ENCODE data around the gene MPG. TPM values are rescaled to one million over a fixed set of nuclear protein-coding genes. Genes with fewer than 3 reads are reported as not detected.
"Not testable (repeated sequence)": the region's sequence is repeated elsewhere in the genome, so short reads cannot be mapped to it uniquely, and the experiment has no call there.

The MPG gene
- total and polyA plus RNA-seq, 2 donors, result 58.8 to 89.6 TPM

DNA sequence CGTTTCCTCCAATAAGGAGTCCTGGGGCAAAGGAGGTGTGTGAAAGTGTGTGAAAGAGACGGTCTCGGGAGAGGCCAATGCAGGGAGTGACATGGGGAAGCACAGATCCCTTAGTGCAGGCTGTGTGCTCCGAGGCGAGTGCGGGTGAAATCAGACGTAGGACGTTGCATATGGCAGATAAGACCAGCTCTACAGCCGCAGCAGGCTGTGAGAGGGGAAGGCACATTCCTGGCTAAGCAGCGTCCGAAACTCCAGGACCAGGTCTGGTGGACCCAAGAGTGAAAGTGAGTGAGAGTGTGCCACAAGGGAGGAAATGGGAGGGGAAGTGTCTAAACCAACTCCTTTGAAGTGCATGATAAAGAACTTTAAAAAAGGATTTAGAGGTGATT is 36.0 kb upstream of the MPG start:
- Histone ChIP-seq H3K4me3 (ENCODE audit: low read depth, low read length) (no peak overlapping the region), H3K27ac (ENCODE audit: low read depth) (no peak overlapping the region), H3K36me3 (ENCODE audit: insufficient read depth) (no peaks in the 10 kb centered on the region), H3K4me1 (ENCODE audit: insufficient read depth) (no peaks in the 10 kb centered on the region)
- 85% methylated on average over 11 of the region's 11 CpGs for WGBS
- DNase-seq (ENCODE audit: extremely low spot score), result no peak

DNA sequence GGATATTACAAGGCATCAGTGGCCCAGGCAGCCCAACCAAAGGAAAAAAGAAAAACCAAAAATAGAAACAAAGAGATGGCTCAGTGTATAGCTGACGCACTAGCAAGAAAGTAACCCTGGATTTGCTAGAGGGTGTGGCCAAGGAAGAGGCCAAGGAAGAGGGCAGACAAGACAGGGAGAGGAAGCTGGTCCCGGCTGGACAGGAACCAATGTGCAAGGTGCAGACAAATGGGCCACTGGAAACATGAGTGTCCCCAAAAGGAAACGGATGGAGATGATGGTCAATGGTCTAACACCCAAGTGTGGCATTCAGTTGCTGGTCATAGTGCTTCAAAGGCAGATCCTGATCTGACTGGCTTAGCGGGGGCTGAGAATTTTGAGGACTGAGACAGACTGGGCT is 35.3 kb upstream of the MPG start:
- 82% methylated on average over 4 of the region's 4 CpGs for WGBS
- DNase-seq (ENCODE audit: extremely low spot score), result no peak
- H3K36me3 ChIP-seq (ENCODE audit: insufficient read depth), result no peaks in the 10 kb centered on the region
- no peaks in the 10 kb centered on the region for H3K4me1 ChIP-seq (ENCODE audit: insufficient read depth)
- H3K27ac ChIP-seq (ENCODE audit: low read depth), result no peak overlapping the region
- no peak overlapping the region for H3K4me3 ChIP-seq (ENCODE audit: low read depth, low read length)

DNA sequence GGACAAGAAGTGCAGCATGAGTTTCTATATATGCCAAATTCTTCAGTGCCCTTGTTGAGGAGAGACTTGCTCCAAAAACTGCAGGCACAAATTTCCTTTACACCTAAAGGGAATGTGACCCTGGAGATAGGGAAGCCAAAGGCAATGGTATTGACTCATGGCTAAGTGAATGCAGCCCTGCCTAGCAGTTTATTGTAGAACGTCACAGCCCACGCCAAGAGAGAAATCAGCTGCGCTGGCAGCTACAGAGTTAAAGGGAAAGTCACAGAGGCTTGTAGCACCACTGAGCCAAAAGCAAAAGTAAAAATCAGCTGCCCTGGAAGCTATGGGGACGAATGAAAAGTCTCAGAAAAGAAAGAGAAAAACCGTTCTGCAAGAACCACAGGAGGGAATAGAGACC is 34.7 kb upstream of the MPG start:
- no peak for DNase-seq (ENCODE audit: extremely low spot score)
- Histone ChIP-seq H3K4me3 (ENCODE audit: low read depth, low read length) (no peak overlapping the region), H3K27ac (ENCODE audit: low read depth) (no peak overlapping the region), H3K36me3 (ENCODE audit: insufficient read depth) (no peaks in the 10 kb centered on the region), H3K4me1 (ENCODE audit: insufficient read depth) (no peaks in the 10 kb centered on the region)
- 77% methylated on average over 5 of the region's 5 CpGs for WGBS

DNA sequence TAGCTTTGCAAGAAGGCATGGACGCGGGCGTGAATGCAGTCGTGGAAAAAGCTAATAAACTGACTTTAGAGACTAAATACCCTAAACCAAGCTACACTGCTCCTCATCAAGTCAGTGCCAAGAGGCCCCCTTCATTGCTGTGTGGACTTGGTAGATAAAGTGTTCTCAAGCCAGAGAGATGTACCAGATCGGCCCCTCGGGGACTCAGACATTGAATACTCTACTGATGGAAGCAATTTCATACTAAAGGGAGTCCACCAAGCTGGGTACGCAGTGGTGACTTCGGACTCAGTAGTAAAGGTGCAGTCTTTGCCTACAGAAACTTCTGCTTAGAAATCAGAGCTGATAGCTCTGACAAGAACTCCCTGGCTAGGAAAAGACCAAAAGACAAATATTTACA is 33.4 kb upstream of the MPG start:
- Histone ChIP-seq H3K4me3 (ENCODE audit: low read depth, low read length) (no peak overlapping the region), H3K27ac (ENCODE audit: low read depth) (no peak overlapping the region), H3K4me1 (ENCODE audit: insufficient read depth) (no peaks in the 10 kb centered on the region), H3K36me3 (ENCODE audit: insufficient read depth) (no peaks in the 10 kb centered on the region)
- no peak for DNase-seq (ENCODE audit: extremely low spot score)
- WGBS, result 83% methylated on average over 8 of the region's 8 CpGs

DNA sequence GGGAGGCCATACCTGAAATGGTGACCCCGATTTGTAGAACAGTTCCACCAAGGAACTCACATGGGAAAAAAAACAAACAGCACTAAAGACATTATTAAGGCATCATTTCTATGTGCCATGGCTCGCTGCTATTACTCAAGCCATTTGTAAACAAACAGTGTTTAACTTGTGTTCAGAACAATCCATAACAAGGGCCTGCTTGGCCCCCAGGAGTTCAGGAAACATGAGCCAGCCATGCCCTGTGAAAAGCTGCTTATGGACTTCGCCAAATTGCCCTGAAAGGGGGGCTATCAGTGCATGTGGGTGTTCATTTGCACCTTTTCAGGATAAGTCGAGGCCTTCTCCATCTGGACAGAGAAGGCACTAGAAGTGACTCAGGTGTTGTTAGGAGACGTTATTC is 32.6 kb upstream of the MPG start:
- DNase-seq (ENCODE audit: extremely low spot score), result no peak
- no peaks in the 10 kb centered on the region for H3K4me1 ChIP-seq (ENCODE audit: insufficient read depth)
- no peak overlapping the region for H3K4me3 ChIP-seq (ENCODE audit: low read depth, low read length)
- H3K27ac ChIP-seq (ENCODE audit: low read depth), result no peak overlapping the region
- no peaks in the 10 kb centered on the region for H3K36me3 ChIP-seq (ENCODE audit: insufficient read depth)
- 87% methylated on average over 5 of the region's 5 CpGs for WGBS

DNA sequence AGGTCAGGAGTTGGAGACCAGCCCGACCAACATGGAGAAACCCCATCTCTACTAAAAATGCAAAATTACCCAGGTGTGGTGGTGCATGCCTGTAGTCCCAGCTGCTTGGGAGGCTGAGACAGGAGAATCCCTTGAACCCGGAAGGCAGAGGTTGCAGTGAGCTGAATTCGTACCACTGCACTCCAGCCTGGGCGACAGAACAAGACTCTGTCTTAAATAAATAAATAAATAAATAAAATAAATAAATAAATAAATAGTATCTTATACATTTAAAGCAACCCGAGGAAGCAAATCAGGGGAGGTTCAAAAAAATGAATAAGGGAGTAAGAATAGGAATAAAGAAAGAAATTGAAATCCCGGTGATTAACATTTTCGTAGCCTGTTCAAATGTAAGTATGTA is 31.5 kb upstream of the MPG start:
- H3K36me3 ChIP-seq (ENCODE audit: insufficient read depth); H3K4me1 ChIP-seq (ENCODE audit: insufficient read depth); H3K27ac ChIP-seq (ENCODE audit: low read depth); H3K4me3 ChIP-seq (ENCODE audit: low read depth, low read length); DNase-seq (ENCODE audit: extremely low spot score): not testable (repeated sequence)
- WGBS, result 96% methylated on average over 7 of the region's 7 CpGs

DNA sequence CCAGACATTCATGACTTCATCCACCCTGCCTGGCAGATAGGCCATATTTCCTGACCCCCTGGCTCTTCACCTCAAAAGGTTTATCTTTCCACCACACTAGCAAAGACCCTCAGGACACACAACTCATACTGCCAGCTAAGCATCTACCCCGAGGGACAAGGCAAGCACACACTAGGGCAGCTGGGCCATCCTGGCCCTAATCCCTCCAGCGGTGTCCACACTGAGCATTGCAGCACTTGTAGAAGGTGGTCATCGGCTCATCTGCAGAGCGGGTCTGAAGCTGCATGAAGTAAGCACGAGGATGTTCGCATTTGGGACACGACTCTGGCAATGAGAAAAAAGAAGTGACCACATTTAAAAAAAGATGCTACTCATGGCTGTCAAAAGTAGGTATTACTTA is 30.8 kb upstream of the MPG start:
- 94% methylated on average over 7 of the region's 7 CpGs for WGBS
- Histone ChIP-seq H3K27ac (ENCODE audit: low read depth) (no peak overlapping the region), H3K36me3 (ENCODE audit: insufficient read depth) (no peaks in the 10 kb centered on the region), H3K4me3 (ENCODE audit: low read depth, low read length) (no peak overlapping the region), H3K4me1 (ENCODE audit: insufficient read depth) (no peaks in the 10 kb centered on the region)
- no peak for DNase-seq (ENCODE audit: extremely low spot score)

DNA sequence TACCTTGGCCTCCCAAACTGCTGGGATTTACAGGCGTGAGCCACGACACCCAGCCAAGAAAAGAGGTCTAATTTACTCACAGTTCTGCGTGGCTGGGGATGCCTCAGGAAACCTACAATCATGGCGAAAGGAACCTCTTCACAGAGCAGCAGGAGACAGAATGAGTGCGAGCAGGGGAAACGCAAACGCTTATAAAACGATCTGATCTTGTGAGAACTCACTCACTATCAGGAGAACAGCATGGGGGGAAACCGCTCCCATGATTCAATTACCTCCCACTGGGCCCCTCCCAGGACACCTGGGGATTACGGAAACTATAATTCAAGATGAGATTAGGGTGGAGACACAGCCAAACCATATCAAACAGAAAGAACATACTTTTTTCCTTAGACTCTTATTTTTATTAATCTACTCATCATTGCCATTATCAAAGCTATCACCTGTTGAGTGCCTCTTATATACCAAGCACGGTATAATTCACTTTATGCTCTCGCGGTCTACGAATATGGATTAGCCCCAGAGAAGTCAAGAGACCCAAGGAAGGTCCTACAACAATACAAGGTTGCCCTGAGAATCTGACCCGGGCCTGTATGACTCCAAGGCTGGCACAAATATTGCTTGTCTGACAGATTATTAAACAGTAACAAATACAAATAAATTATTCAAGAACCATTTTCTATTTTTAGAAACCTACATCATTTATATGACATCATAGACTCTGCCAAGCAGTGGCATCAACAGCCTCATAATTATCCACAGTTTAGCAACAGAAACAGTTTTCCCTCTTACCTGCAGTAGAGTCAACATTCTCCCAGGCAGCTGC is 27.0 kb upstream of the MPG start:
- Histone ChIP-seq H3K4me3 (ENCODE audit: low read depth, low read length) (no peak overlapping the region), H3K36me3 (ENCODE audit: insufficient read depth) (no peaks in the 10 kb centered on the region), H3K4me1 (ENCODE audit: insufficient read depth) (no peaks in the 10 kb centered on the region), H3K27ac (ENCODE audit: low read depth) (no peak overlapping the region)
- no peak for DNase-seq (ENCODE audit: extremely low spot score)
- WGBS, result 90% methylated on average over 15 of the region's 15 CpGs

DNA sequence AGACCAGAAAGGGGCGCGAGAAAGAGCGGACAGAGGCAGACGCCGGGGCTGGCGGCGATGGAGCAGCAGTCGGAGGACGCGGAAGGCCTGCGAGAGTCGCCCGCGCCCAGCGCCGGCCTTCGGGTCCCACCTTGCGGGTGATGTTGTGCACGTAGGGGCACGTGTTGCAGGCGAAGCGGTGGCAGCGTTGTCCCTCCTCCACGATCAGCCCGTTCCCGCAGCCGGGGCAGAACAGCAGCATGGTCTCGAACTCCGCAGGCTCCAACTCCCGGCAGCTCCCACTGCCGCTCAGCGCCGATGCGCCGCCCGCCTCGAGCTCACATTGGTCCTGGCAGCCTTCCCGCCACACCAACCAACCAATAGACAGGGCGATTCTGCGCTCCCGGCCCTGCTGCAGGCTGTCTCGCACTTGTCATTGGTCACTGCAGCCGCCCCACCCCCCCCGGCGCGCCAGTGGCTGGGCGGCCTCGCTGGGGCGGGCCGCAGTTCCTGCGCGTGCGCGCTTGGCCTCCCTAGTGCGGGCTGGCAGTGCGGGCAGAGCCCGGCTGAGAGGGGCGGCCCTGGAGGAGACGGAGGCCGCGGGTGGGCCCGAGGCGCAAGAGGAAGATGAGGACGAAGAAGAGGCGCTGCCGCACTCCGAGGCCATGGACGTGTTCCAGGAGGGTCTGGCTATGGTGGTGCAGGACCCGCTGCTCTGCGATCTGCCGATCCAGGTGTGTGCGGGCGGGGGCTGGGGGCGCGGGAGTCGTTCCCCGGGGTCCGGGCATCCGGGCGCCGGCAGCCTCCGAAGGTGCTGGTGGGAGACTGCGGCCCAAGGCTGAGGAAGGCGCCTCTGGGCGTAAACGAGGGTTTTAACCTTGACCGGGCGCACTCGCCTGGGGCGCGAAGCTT is 24.4 kb upstream of the MPG start, which contains the start of the genes POLR3K and SNRNP25:
POLR3K (minus strand) TSS at position 263 of the 891 bp plus-strand sequence; CDS start at position 241, 22 bp downstream.
SNRNP25 (plus strand) TSS at position 483 of the 891 bp plus-strand sequence; CDS start at position 672, 189 bp downstream.
- peak within 1 kb of the TSS; percentile 59 for H3K4me3 ChIP-seq (ENCODE audit: low read depth, low read length)
- H3K27ac ChIP-seq (ENCODE audit: low read depth), result no peak within 1 kb of the TSS
- peaks cover 2% of the 10 kb centered on the region for H3K36me3 ChIP-seq (ENCODE audit: insufficient read depth)
- under 1% methylated on average over 91 of the region's 91 CpGs for WGBS
- no peaks in the 10 kb centered on the region for H3K4me1 ChIP-seq (ENCODE audit: insufficient read depth)
- DNase-seq (ENCODE audit: extremely low spot score), result peak; percentile 88

DNA sequence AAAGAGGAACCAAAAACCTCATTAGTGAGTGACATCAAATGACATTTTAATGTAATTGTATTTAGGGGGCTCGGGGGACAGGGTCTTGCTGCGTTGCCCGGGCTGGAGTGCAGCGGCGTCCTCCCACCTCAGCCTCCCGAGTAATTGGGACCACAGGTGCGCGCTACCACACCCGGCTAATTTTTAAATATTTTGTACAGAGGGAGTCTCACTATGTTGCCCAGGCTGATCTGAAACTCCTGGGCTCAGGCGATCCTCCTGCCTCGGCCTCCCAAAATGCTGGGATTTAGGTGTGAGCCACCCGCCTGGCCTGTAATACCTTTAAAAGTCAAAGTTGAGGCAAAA is 23.8 kb upstream of the MPG start:
- H3K27ac ChIP-seq (ENCODE audit: low read depth), result no peak overlapping the region
- peak overlapping the region; percentile 59 for H3K4me3 ChIP-seq (ENCODE audit: low read depth, low read length)
- peaks cover 2% of the 10 kb centered on the region for H3K36me3 ChIP-seq (ENCODE audit: insufficient read depth)
- H3K4me1 ChIP-seq (ENCODE audit: insufficient read depth), result no peaks in the 10 kb centered on the region
- DNase-seq (ENCODE audit: extremely low spot score), result no peak
- WGBS, result 53% methylated on average over 12 of the region's 12 CpGs

DNA sequence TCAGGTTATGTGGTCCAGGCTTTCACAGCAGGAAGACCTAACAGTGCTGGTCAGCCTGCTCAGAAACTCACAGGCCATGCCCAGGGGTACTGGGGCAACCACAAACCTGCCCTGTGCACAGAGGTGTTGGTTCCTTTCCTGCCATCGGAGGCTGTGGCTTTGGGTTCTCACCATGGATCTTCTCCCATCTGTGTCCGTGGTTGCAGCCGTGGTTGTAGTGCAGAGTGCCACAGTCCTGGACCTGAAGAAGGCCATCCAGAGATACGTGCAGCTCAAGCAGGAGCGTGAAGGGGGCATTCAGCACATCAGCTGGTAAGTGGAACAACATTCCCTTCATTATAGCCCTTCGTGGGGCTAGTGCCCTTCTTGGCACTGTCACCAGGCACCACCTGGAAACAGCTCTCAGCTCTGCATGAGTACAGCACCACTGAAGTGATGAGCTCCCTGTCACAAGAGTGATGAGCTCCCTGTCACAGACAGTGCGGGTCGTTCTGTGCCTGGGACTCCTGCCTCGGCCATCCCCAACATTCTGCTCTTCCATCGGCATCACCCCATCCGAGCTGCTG is 22.4 kb upstream of the MPG start:
- Histone ChIP-seq H3K36me3 (ENCODE audit: insufficient read depth) (peaks cover 2% of the 10 kb centered on the region), H3K27ac (ENCODE audit: low read depth) (no peak overlapping the region), H3K4me1 (ENCODE audit: insufficient read depth) (no peaks in the 10 kb centered on the region), H3K4me3 (ENCODE audit: low read depth, low read length) (no peak overlapping the region)
- 85% methylated on average over 11 of the region's 11 CpGs for WGBS
- DNase-seq (ENCODE audit: extremely low spot score), result no peak

DNA sequence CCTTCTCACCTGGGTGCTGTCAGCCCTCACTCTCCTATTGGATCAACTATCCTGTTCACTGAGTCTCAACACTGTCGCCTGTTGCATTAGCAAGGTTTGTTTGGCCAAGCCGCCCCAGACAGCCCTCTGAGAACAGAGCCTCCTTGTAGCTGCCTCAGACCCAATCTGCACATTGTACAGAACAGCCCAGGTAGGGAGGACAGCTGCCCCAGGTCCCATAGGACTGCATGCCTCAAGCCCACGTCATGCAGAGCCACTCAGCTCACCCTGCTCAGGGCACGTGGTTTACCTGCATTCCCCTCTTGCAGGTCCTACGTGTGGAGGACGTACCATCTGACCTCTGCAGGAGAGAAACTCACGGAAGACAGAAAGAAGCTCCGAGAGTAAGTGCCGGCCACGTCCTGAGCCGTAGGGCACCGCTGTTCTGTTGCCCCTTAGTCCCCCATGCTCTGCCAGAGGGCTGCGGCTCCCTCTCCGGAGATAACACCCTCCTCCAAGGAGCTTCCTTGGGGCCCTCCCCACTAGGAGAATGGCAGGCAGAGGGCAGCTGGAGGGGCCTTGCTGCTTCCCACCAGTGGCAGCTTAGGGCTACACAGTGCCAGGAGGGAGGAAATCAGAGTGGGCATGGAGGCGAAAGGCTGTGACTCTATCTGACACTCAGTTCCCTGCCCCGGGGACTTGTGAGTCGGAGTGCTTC is 21.6 kb upstream of the MPG start:
- 86% methylated on average over 17 of the region's 17 CpGs for whole genome bisulfite sequencing
- DNase-seq (ENCODE audit: extremely low spot score), result no peak
- no peak overlapping the region for H3K4me3 ChIP-seq (ENCODE audit: low read depth, low read length)
- H3K27ac ChIP-seq (ENCODE audit: low read depth), result no peak overlapping the region
- peaks cover 2% of the 10 kb centered on the region for H3K36me3 ChIP-seq (ENCODE audit: insufficient read depth)
- H3K4me1 ChIP-seq (ENCODE audit: insufficient read depth), result no peaks in the 10 kb centered on the region

DNA sequence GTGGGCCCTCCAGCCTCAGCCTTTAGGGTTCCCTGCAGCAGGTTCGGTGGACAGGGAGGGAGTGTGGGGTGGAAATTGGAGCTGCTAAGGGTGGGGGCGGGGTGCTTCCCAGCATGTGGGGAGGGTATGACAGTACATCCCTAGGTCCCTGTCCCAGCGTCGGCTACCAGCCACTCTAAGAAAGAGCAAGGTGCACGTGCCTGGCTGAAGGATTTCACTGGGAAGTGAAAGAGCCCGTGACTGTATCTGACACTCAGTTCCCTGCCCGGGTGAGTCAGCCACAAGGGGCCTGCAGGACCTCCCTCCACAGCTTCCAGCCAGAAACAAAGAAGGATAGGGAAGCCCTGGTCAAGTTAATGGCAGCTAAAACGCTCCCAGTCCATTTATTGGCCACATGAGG is 20.3 kb upstream of the MPG start:
- 64% methylated on average over 8 of the region's 8 CpGs for WGBS
- H3K4me1 ChIP-seq (ENCODE audit: insufficient read depth), result no peaks in the 10 kb centered on the region
- peaks cover 2% of the 10 kb centered on the region for H3K36me3 ChIP-seq (ENCODE audit: insufficient read depth)
- no peak overlapping the region for H3K4me3 ChIP-seq (ENCODE audit: low read depth, low read length)
- no peak overlapping the region for H3K27ac ChIP-seq (ENCODE audit: low read depth)
- DNase-seq (ENCODE audit: extremely low spot score), result no peak
